IMR-90 (cell line): Measurements from ENCODE around the gene TLNRD1. TPM values are rescaled to one million over a fixed set of nuclear protein-coding genes. Genes with fewer than 3 reads are reported as not detected.
"Not testable (repeated sequence)": the region's sequence is repeated elsewhere in the genome, so short reads cannot be mapped to it uniquely, and the experiment has no call there.

Experiments
- ATAC-seq: fragments of 200-7000 bp; cut with Tn5 transposase; 2 replicates; pipeline ENCODE4 v1.9.1; 2020; ENCODE audit warnings: low read depth, mild to moderate bottlenecking, moderate library complexity
- BruUV-seq: library from RNA; stranded (reverse); fragments of 400-500 nt; replicated peaks from 2 replicates; lab custom pipeline; 2021; lab: Mats Ljungman, UMichigan
- CTCF ChIA-PET: fragments of 300-600 bp; formaldehyde crosslinking; extraction: SDS; loops from one replicate; lab custom pipeline; 2021; ENCODE audit warnings: antibody characterized with exemption; lab: Yijun Ruan, JAX
- POLR2A ChIA-PET: fragments of 300-600 bp; sonication (Branson Sonifier 250); formaldehyde crosslinking; loops from one replicate; lab custom pipeline; 2022; ENCODE audit warnings: antibody characterized with exemption; ENCODE audit not compliant: unreplicated experiment; lab: Charles Lee
- DNase-seq: peaks from one replicate; pipeline ENCODE4 v3.0.0; 2013
- H2AFZ ChIP-seq: replicated peaks from 2 replicates; pipeline ENCODE3; 2013; ENCODE audit warnings: low read length, mild to moderate bottlenecking; ENCODE audit not compliant: poor library complexity
- H2AK5ac ChIP-seq: 2 replicates; pipeline ENCODE4 v1.6.1; 2013; ENCODE audit warnings: low read depth, low read length, inconsistent platforms
- H2AK9ac ChIP-seq: replicated peaks from 2 replicates; pipeline ENCODE3; 2013; ENCODE audit warnings: mild to moderate bottlenecking, low read depth, low read length, moderate library complexity; ENCODE audit not compliant: poor library complexity
- H2BK120ac ChIP-seq: 2 replicates; pipeline ENCODE4 v1.6.1; 2013; ENCODE audit warnings: low read depth, low read length, inconsistent platforms
- H2BK15ac ChIP-seq: 3 replicates; pipeline ENCODE4 v1.6.1; 2013; ENCODE audit warnings: low read depth, low read length, inconsistent platforms
- H2BK20ac ChIP-seq: 2 replicates; pipeline ENCODE4 v1.6.1; 2013; ENCODE audit warnings: low read depth, mild to moderate bottlenecking, inconsistent platforms, low read length, moderate library complexity
- H2BK5ac ChIP-seq: 2 replicates; pipeline ENCODE4 v1.6.1; 2013; ENCODE audit warnings: mild to moderate bottlenecking, low read depth, low read length, inconsistent platforms; ENCODE audit not compliant: poor library complexity, severe bottlenecking
- H3K14ac ChIP-seq: replicated peaks from 2 replicates; pipeline ENCODE4 v1.6.1; 2013; ENCODE audit warnings: low read depth, low read length, inconsistent platforms
- H3K18ac ChIP-seq: 2 replicates; pipeline ENCODE4 v1.6.1; 2013; ENCODE audit warnings: low read depth, low read length, control low read depth
- H3K23ac ChIP-seq: 2 replicates; pipeline ENCODE4 v1.6.1; 2013; ENCODE audit warnings: low read depth, low read length, inconsistent platforms
- H3K27ac ChIP-seq: 2 replicates; pipeline ENCODE4 v1.5.1; 2013; ENCODE audit warnings: mild to moderate bottlenecking, control low read depth, low read length; ENCODE audit not compliant: insufficient read depth
- H3K27me3 ChIP-seq: 2 replicates; pipeline ENCODE4 v1.6.1; 2013; ENCODE audit warnings: low read length; ENCODE audit not compliant: control insufficient read depth, insufficient read depth
- H3K36me3 ChIP-seq: 2 replicates; pipeline ENCODE4 v1.6.1; 2013; ENCODE audit warnings: low read length, mixed read lengths; ENCODE audit not compliant: control insufficient read depth, insufficient read depth
- H3K4ac ChIP-seq: 2 replicates; pipeline ENCODE4 v1.6.1; 2013; ENCODE audit warnings: low read depth, low read length, inconsistent platforms
- H3K4me1 ChIP-seq: 2 replicates; pipeline ENCODE4 v1.6.1; 2013; ENCODE audit warnings: low read length, mixed read lengths; ENCODE audit not compliant: control insufficient read depth, insufficient read depth
- H3K4me2 ChIP-seq: 2 replicates; pipeline ENCODE4 v1.6.1; 2013; ENCODE audit warnings: low read depth, mild to moderate bottlenecking, control low read depth, low read length, moderate library complexity
- H3K4me3 ChIP-seq: 2 replicates; pipeline ENCODE4 v1.5.1; 2013; ENCODE audit warnings: low read depth, mild to moderate bottlenecking, control low read depth, low read length, moderate library complexity; ENCODE audit not compliant: insufficient read depth
- H3K56ac ChIP-seq: 2 replicates; pipeline ENCODE4 v1.6.1; 2013; ENCODE audit warnings: low read length, inconsistent platforms; ENCODE audit not compliant: insufficient read depth; ENCODE audit errors: extremely low read depth
- H3K79me1 ChIP-seq, 2 experiments: 2 replicates each; pipeline ENCODE4 v1.6.1; 2013; ENCODE audit warnings: low read length in 2 of 2, inconsistent platforms in 1 of 2, low read depth in 1 of 2
- H3K9ac ChIP-seq: 2 replicates; pipeline ENCODE4 v1.6.1; 2013; ENCODE audit warnings: low read depth, low read length, control low read depth
- H3K9me1 ChIP-seq: 2 replicates; pipeline ENCODE4 v1.6.1; 2013; ENCODE audit warnings: low read length, inconsistent platforms; ENCODE audit not compliant: insufficient read depth
- H3K9me3 ChIP-seq: 2 replicates; pipeline ENCODE4 v1.6.1; 2013; ENCODE audit warnings: low read length; ENCODE audit not compliant: control insufficient read depth, insufficient read depth
- H4K20me1 ChIP-seq: 2 replicates; pipeline ENCODE4 v1.6.1; 2013; ENCODE audit warnings: low read length, inconsistent platforms; ENCODE audit not compliant: insufficient read depth
- H4K5ac ChIP-seq: 2 replicates; pipeline ENCODE4 v1.6.1; 2013; ENCODE audit warnings: mild to moderate bottlenecking, low read depth, low read length, control low read depth
- H4K8ac ChIP-seq, 2 experiments: 2 replicates each; pipeline ENCODE4 v1.6.1; 2013; ENCODE audit warnings: low read depth in 2 of 2, low read length in 2 of 2, control low read depth in 1 of 2, inconsistent platforms in 1 of 2
- H4K91ac ChIP-seq: 2 replicates; pipeline ENCODE4 v1.6.1; 2013; ENCODE audit warnings: low read depth, low read length, inconsistent platforms; ENCODE audit not compliant: insufficient read depth
- BHLHE40 ChIP-seq: fragments of 150-350 bp; IDR thresholded peaks from 2 replicates; pipeline ENCODE4 v1.6.1; 2016; ENCODE audit warnings: mild to moderate bottlenecking, low read depth, low read length
- CEBPB ChIP-seq: IDR thresholded peaks from 2 replicates; pipeline ENCODE4 v1.6.1; 2012; ENCODE audit warnings: low read depth, low read length, improper control_type of control experiment
- FOS ChIP-seq: fragments of 150-350 bp; IDR thresholded peaks from 2 replicates; pipeline ENCODE4 v1.6.1; 2016; ENCODE audit warnings: low read depth, low read length
- NFE2L2 ChIP-seq: fragments of 150-350 bp; IDR thresholded peaks from 2 replicates; pipeline ENCODE4 v1.6.1; 2016; ENCODE audit warnings: low read depth, mild to moderate bottlenecking, low read length
- WGBS, 2 experiments: methylation state at CpG; one replicate each; pipeline versions ENCODE4 v1.1.5 to v1.1.7; 2013; ENCODE audit warnings: missing lambda C conversion rate in 2 of 2; ENCODE audit not compliant: insufficient read length in 1 of 2; ENCODE audit errors: extremely low coverage in 2 of 2; 5-methylcytosine and 5-hydroxymethylcytosine counted together
- dilution Hi-C: fragments of 300-500 bp; cut with HindIII; formaldehyde crosslinking; loops from one replicate; pipeline ENCODE4 v1.14.3; 2018; ENCODE audit warnings: low sequenced_read_pairs; ENCODE audit not compliant: unreplicated experiment
- in situ Hi-C: fragments of 300-500 bp; cut with MboI; formaldehyde crosslinking; loops from 3 replicates; pipeline ENCODE4 v1.14.3; 2019; ENCODE audit warnings: low sequenced_read_pairs, inconsistent platforms, mixed read lengths
- intact Hi-C: fragments of 100-400 bp; cut with micrococcal nuclease; formaldehyde crosslinking; loops from 2 replicates; pipeline ENCODE4 v1.10.0; 2022
- polyA plus RNA-seq, 3 experiments: library from polyadenylated mRNA; depleted of rRNA; stranded (reverse); fragments of >200 nt; gene quantifications; 2 replicates each; pipeline ENCODE4 v1.2.3, GENCODE V29; 2012; ENCODE audit warnings: low replicate concordance in 1 of 3
- total RNA-seq: library from RNA; depleted of rRNA; stranded (reverse); fragments of >200 nt; gene quantifications from 2 replicates; pipeline ENCODE4 v1.2.3, GENCODE V29; 2012

TLNRD1 gene
- total and polyA plus RNA-seq, 2 of the 4 experiments (the other 2 are of a cell fraction): 2.2 to 6.8 TPM

GRCh38 chr15:80955571-80956452 is 44.9 kb upstream of the TLNRD1 start:
- H3K4me2 ChIP-seq: 0 out of 2 replicates have a peak overlapping the region, but pooled peaks have one; percentile 2
- H3K79me1 ChIP-seq, H2BK20ac ChIP-seq, H3K56ac ChIP-seq, intact Hi-C loops, H3K9me3 ChIP-seq, dilution Hi-C loops, H4K8ac ChIP-seq, H2AK5ac ChIP-seq, BruUV-seq, H2AFZ ChIP-seq, H3K14ac ChIP-seq, H3K9ac ChIP-seq, H2AK9ac ChIP-seq, H2BK5ac ChIP-seq, H3K4me3 ChIP-seq, H3K4ac ChIP-seq, H4K91ac ChIP-seq, H3K27me3 ChIP-seq, H3K18ac ChIP-seq, H4K5ac ChIP-seq, H2BK120ac ChIP-seq, H3K4me1 ChIP-seq, H3K23ac ChIP-seq, in situ Hi-C loops, H2BK15ac ChIP-seq: not testable (repeated sequence)
- H3K9me1 ChIP-seq: peaks cover 23% of the 10 kb centered on the region
- peaks cover 12% of the 10 kb centered on the region for H3K36me3 ChIP-seq
- ChIA-PET CTCF (interaction anchor here (0.6 kb wide), 1 partner anchor 8 kb away, joined by 3 read pairs; no protein-coding TSS in a partner anchor), POLR2A (interaction anchor here (0.6 kb wide), 1 partner anchor 547 kb away, joined by 5 read pairs; no protein-coding TSS in a partner anchor)
- TF ChIP-seq FOS: peak; percentile 97
- TF ChIP-seq NFE2L2: peak; percentile 45; the same call in 1 of the 2 replicates
- TF ChIP-seq CEBPB: peak; percentile 69
- TF ChIP-seq BHLHE40: peak; percentile 63
- peak; percentile 69 for ATAC-seq
- DNase-seq: peak; percentile 96
- H3K27ac ChIP-seq: peak overlapping the region; percentile 13; the same call in 1 of the 2 replicates
- 89% methylated on average over 3 of the region's 19 CpGs; no CpG with 5 or more reads in 1 of the 2 experiments for WGBS, 2 experiments
- H4K20me1 ChIP-seq: peaks cover 39% of the 10 kb centered on the region
